Measurements from ENCODE around the gene CBLN3. TPM values are rescaled to one million over a fixed set of nuclear protein-coding genes. Genes with fewer than 3 reads are reported as not detected.
A peak's percentile ranks its signal among the peaks of the same experiment; 100 is the strongest.

CBLN3 gene
- total RNA-seq, 2 donors from 2014 or later, result 1.3 to 4.2 TPM

GRCh38 chr14:24438223-24439097, 9.0 kb upstream of the CBLN3 start:
- H3K4me3 ChIP-seq, result no peak overlapping the region
- H3K36me3 ChIP-seq, result peaks cover 50% of the 10 kb centered on the region
- no peaks in the 10 kb centered on the region for H3K9me3 ChIP-seq
- ATAC-seq (ENCODE audit: insufficient number of reproducible peaks, low FRiP score, low read depth) (no peak), DNase-seq (ENCODE audit: low spot score) (no peak)
- TF ChIP-seq CTCF (IDR thresholded peaks at IDR 0.05), result no peak
- H3K27ac ChIP-seq, result no peak overlapping the region
- peaks cover 4 to 33% of the 10 kb centered on the region in 2 donors for H3K4me1 ChIP-seq (ENCODE audit: control insufficient read depth in 1 of 2, low read depth in 2 of 2)
- no peaks in the 10 kb centered on the region for H3K27me3 ChIP-seq (replicated peaks; ENCODE audit: insufficient read depth)

- H3K36me3 ChIP-seq, result peaks cover 56% of the 10 kb centered on the region
Measured at GRCh38 chr14:24437736-24438067, 8.2 kb upstream of the CBLN3 start.

GRCh38 chr14:24437020-24437735, 7.7 kb upstream of the CBLN3 start:
- Histone ChIP-seq H3K9me3 (no peaks in the 10 kb centered on the region), H3K27ac (no peak overlapping the region), H3K36me3 (peaks cover 61% of the 10 kb centered on the region), H3K27me3 (replicated peaks; ENCODE audit: insufficient read depth) (no peaks in the 10 kb centered on the region), H3K4me1 (ENCODE audit: control insufficient read depth in 1 of 2, low read depth in 2 of 2) (peaks cover 0 to 37% of the 10 kb centered on the region in 2 donors), H3K4me3 (no peak overlapping the region)
- TF ChIP-seq CTCF (IDR thresholded peaks at IDR 0.05), result no peak
- no peak for ATAC-seq (ENCODE audit: insufficient number of reproducible peaks, low FRiP score, low read depth)
- DNase-seq (ENCODE audit: low spot score), result no peak

More at GRCh38 chr14:24437736-24438067, 8.2 kb upstream of the CBLN3 start:
- ATAC-seq (ENCODE audit: insufficient number of reproducible peaks, low FRiP score, low read depth) (no peak), DNase-seq (ENCODE audit: low spot score) (no peak)
- Histone ChIP-seq H3K9me3 (no peaks in the 10 kb centered on the region), H3K27me3 (replicated peaks; ENCODE audit: insufficient read depth) (no peaks in the 10 kb centered on the region), H3K4me3 (no peak overlapping the region), H3K27ac (no peak overlapping the region), H3K4me1 (ENCODE audit: control insufficient read depth in 1 of 2, low read depth in 2 of 2) (peaks cover 0 to 33% of the 10 kb centered on the region in 2 donors)
- TF ChIP-seq CTCF (IDR thresholded peaks at IDR 0.05), result no peak

- Histone ChIP-seq H3K27ac (peak overlapping the region in 1 of 2 donors; percentile 43), H3K4me3 (no peak overlapping the region), H3K36me3 (peaks cover 61% of the 10 kb centered on the region), H3K9me3 (no peaks in the 10 kb centered on the region), H3K4me1 (ENCODE audit: control insufficient read depth in 1 of 2, low read depth in 2 of 2) (peaks cover 2 to 40% of the 10 kb centered on the region in 2 donors), H3K27me3 (replicated peaks; ENCODE audit: insufficient read depth) (no peaks in the 10 kb centered on the region)
- TF ChIP-seq CTCF (IDR thresholded peaks at IDR 0.05), result peak; percentile 79
- DNase-seq (ENCODE audit: low spot score), result no peak
- peak; percentile 71 for ATAC-seq (ENCODE audit: insufficient number of reproducible peaks, low FRiP score, low read depth)
Measured at GRCh38 chr14:24436355-24437019, 7.0 kb upstream of the CBLN3 start.

GRCh38 chr14:24435998-24436354, 6.5 kb upstream of the CBLN3 start:
- no peak overlapping the region for H3K4me3 ChIP-seq
- no peak for DNase-seq (ENCODE audit: low spot score)
- no peak for TF ChIP-seq CTCF (IDR thresholded peaks at IDR 0.05)
- H3K36me3 ChIP-seq, result peaks cover 61% of the 10 kb centered on the region
- H3K27me3 ChIP-seq (replicated peaks; ENCODE audit: insufficient read depth), result no peaks in the 10 kb centered on the region
- peaks cover 7 to 40% of the 10 kb centered on the region in 2 donors for H3K4me1 ChIP-seq (ENCODE audit: control insufficient read depth in 1 of 2, low read depth in 2 of 2)
- no peak for ATAC-seq (ENCODE audit: insufficient number of reproducible peaks, low FRiP score, low read depth)
- H3K27ac ChIP-seq, result peak overlapping the region in 1 of 2 donors; percentile 43
- H3K9me3 ChIP-seq, result no peaks in the 10 kb centered on the region
